K562 (cell line): ENCODE results near the gene TNFSF18. TPM values are rescaled to one million over a fixed set of nuclear protein-coding genes. Genes with fewer than 3 reads are reported as not detected.

Source experiments
- ATAC-seq: fragments of 200-7000 bp; cut with Tn5 transposase; 3 replicates; pipeline ENCODE4 v1.9.1; 2020; ENCODE audit warnings: moderate library complexity
- BruUV-seq: library from RNA; stranded (reverse); fragments of 400-500 nt; replicated peaks from 2 replicates; lab custom pipeline; 2021; lab: Mats Ljungman, UMichigan
- CTCF ChIA-PET: fragments of 300-600 bp; formaldehyde crosslinking; extraction: SDS; loops from one replicate; lab custom pipeline; 2021; ENCODE audit warnings: low intra/inter-chr PET ratio; lab: Yijun Ruan, JAX
- POLR2A ChIA-PET: fragments of 300-600, 350-650 bp; sonication (Branson Sonifier 250); formaldehyde crosslinking; extraction: SDS; loops from one replicate; lab custom pipeline; 2021; ENCODE audit warnings: antibody characterized with exemption, inconsistent platforms; lab: Yijun Ruan, JAX
- DNase-seq, 4 experiments: peaks; one replicate each; pipeline versions ENCODE4 v3.0.0 to v3.0.0-alpha.2; 2011 to 2018; ENCODE audit warnings: low spot score in 3 of 4, mixed read lengths in 3 of 4; ENCODE audit errors: extremely low read depth in 1 of 4
- FAIRE-seq: peaks from 2 replicates; lab custom pipeline; 2011; peaks lifted over from hg19 to GRCh38; lab: Jason Lieb, UNC
- H2AFZ ChIP-seq: 2 replicates; pipeline ENCODE4 v1.6.0; 2011; ENCODE audit warnings: low read depth, low read length, control low read depth, inconsistent platforms
- H3K27ac ChIP-seq: fragments of 200-600 bp; 3 replicates; pipeline ENCODE4 v1.8.0; 2011; ENCODE audit warnings: low read depth, mild to moderate bottlenecking, control low read depth, inconsistent platforms, low read length, moderate library complexity, mixed read lengths; ENCODE audit errors: extremely low read depth
- H3K27me3 ChIP-seq, 2 experiments: fragments of 300-600 bp in 1 of 2; 2 replicates in 1 of 2; 3 replicates in 1 of 2; pipeline versions ENCODE4 v1.6.0 to v1.8.0; 2011; ENCODE audit warnings: inconsistent platforms in 2 of 2, low read length in 2 of 2, mild to moderate bottlenecking in 1 of 2, mixed read lengths in 1 of 2, moderate library complexity in 1 of 2; ENCODE audit not compliant: control insufficient read depth in 2 of 2, insufficient read depth in 2 of 2
- H3K36me3 ChIP-seq: fragments of 300-600 bp; 3 replicates; pipeline ENCODE4 v1.8.0; 2011; ENCODE audit warnings: mild to moderate bottlenecking, low read length, inconsistent platforms; ENCODE audit not compliant: control insufficient read depth, insufficient read depth
- H3K4me1 ChIP-seq, 2 experiments: fragments of 200-600 bp in 1 of 2; replicated peaks in 1 of 2; 2 replicates in 1 of 2; 3 replicates in 1 of 2; pipeline versions ENCODE4 v1.5.1 to v1.8.0; 2011; ENCODE audit warnings: inconsistent platforms in 2 of 2, low read length in 2 of 2, mild to moderate bottlenecking in 1 of 2, mixed read lengths in 1 of 2, moderate library complexity in 1 of 2; ENCODE audit not compliant: control insufficient read depth in 2 of 2, insufficient read depth in 2 of 2
- H3K4me2 ChIP-seq: 2 replicates; pipeline ENCODE4 v1.6.1; 2011; ENCODE audit warnings: low read length, control low read depth, inconsistent platforms, mixed read lengths; ENCODE audit not compliant: insufficient read depth
- H3K4me3 ChIP-seq: fragments of 200-600 bp; sonication (generic), shearing (Covaris generic); 2 replicates; pipeline ENCODE4 v1.5.1; 2016; ENCODE audit warnings: control low read depth, inconsistent platforms
- H3K79me2 ChIP-seq: fragments of 200-600 bp; 3 replicates; pipeline ENCODE4 v1.8.0; 2011; ENCODE audit warnings: low read length, inconsistent platforms; ENCODE audit not compliant: control insufficient read depth, insufficient read depth
- H3K9ac ChIP-seq, 2 experiments: 2 replicates each; pipeline versions ENCODE4 v1.6.0 to v1.6.1; 2011; ENCODE audit warnings: low read depth in 2 of 2, low read length in 2 of 2, control low read depth in 1 of 2, inconsistent platforms in 1 of 2, mild to moderate bottlenecking in 1 of 2, mixed read lengths in 1 of 2; ENCODE audit not compliant: insufficient read depth in 1 of 2
- H3K9me1 ChIP-seq: one replicate; pipeline ENCODE4 v1.6.0; 2011; ENCODE audit warnings: inconsistent platforms, mild to moderate bottlenecking, low read length, moderate library complexity; ENCODE audit not compliant: control insufficient read depth, insufficient read depth
- H3K9me3 ChIP-seq: replicated peaks from 2 replicates; pipeline ENCODE4 v1.5.1; 2011; ENCODE audit warnings: low read depth, low read length, inconsistent platforms; ENCODE audit not compliant: control insufficient read depth, insufficient read depth
- H4K20me1 ChIP-seq: replicated peaks from 2 replicates; pipeline ENCODE4 v1.6.1; 2011; ENCODE audit warnings: low read length, inconsistent platforms, mixed read lengths; ENCODE audit not compliant: control insufficient read depth, insufficient read depth
- ARID3A ChIP-seq: IDR thresholded peaks from 2 replicates; pipeline ENCODE4 v1.6.1; 2012; ENCODE audit warnings: low read depth, low read length, improper control_type of control experiment, borderline replicate concordance
- BCL6 ChIP-seq: fragments of 250-450 bp; sonication (Bioruptor Pico); IDR thresholded peaks from 2 replicates; pipeline ENCODE4 v1.4.0; 2020
- CBFB ChIP-seq: sonication (generic); formaldehyde crosslinking; IDR thresholded peaks from 2 replicates; pipeline ENCODE4 v1.4.0; 2020; ENCODE audit warnings: mild to moderate bottlenecking, missing genetic modification reagents
- CEBPG ChIP-seq, 3 experiments: fragments of 200-800 bp in 1 of 3; sonication (Bioruptor generic) in 1 of 3; sonication (generic) in 1 of 3; formaldehyde crosslinking in 1 of 3; IDR thresholded peaks in 2 of 3; conservative IDR thresholded peaks in 1 of 3; 2 replicates each; pipeline versions ENCODE4 v1.6.1 to v1.8.0; 2016 to 2022; ENCODE audit warnings: missing compliant biosample characterization in 2 of 3, missing genetic modification characterization in 2 of 3, mild to moderate bottlenecking in 1 of 3, missing genetic modification reagents in 1 of 3
- DIDO1 ChIP-seq: fragments of 450-650 bp; IDR thresholded peaks from 2 replicates; pipeline ENCODE4 v1.6.1; 2016; ENCODE audit warnings: low read depth, missing biosample characterization, missing genetic modification characterization
- DLX4 ChIP-seq: fragments of 250-450 bp; sonication (Bioruptor Pico); IDR thresholded peaks from 2 replicates; pipeline ENCODE4 v1.6.1; 2021; ENCODE audit warnings: mild to moderate bottlenecking
- DNMT1 ChIP-seq: fragments of 450-650 bp; IDR thresholded peaks from 2 replicates; pipeline ENCODE4 v1.6.1; 2016; ENCODE audit warnings: antibody characterized with exemption, mild to moderate bottlenecking
- MLX ChIP-seq, 2 experiments: fragments of 450-650 bp in 1 of 2; sonication (generic) in 1 of 2; formaldehyde crosslinking; conservative IDR thresholded peaks; 2 replicates each; pipeline versions ENCODE4 v1.4.0 to v1.8.1; 2020 to 2022; ENCODE audit warnings: mild to moderate bottlenecking in 1 of 2, missing genetic modification reagents in 1 of 2
- NCOR1 ChIP-seq: fragments of 450-650 bp; IDR thresholded peaks from 2 replicates; pipeline ENCODE4 v1.6.1; 2016; ENCODE audit warnings: mild to moderate bottlenecking, moderate library complexity
- NR3C1 ChIP-seq: sonication (generic); formaldehyde crosslinking; IDR thresholded peaks from 2 replicates; pipeline ENCODE4 v1.8.1; 2022; ENCODE audit warnings: missing genetic modification reagents
- ZNF23 ChIP-seq: fragments of 250-450 bp; sonication (Bioruptor Pico); IDR thresholded peaks from 2 replicates; pipeline ENCODE4 v1.4.0; 2020; ENCODE audit warnings: mild to moderate bottlenecking
- ZNF551 ChIP-seq: fragments of 250-450 bp; sonication (Bioruptor Pico); IDR thresholded peaks from 2 replicates; pipeline ENCODE4 v1.5.0; 2021; ENCODE audit warnings: mild to moderate bottlenecking, moderate library complexity
- ZNF707 ChIP-seq: fragments of 250-450 bp; sonication (Bioruptor Pico); conservative IDR thresholded peaks from 2 replicates; pipeline ENCODE4 v1.8.0; 2022; ENCODE audit warnings: inconsistent platforms, mild to moderate bottlenecking, moderate library complexity
- ZNF778 ChIP-seq: fragments of 450-650 bp; formaldehyde crosslinking; IDR thresholded peaks from 2 replicates; pipeline ENCODE4 v1.4.0; 2020; ENCODE audit warnings: mild to moderate bottlenecking, moderate library complexity
- WGBS: fragments of 100-300 bp; shearing (Covaris generic); methylation state at CpG from one replicate; pipeline ENCODE4 v1.1.6; 2016; ENCODE audit warnings: low coverage, mixed read lengths; ENCODE audit not compliant: insufficient coverage; ENCODE audit errors: missing lambda C conversion rate; 5-methylcytosine and 5-hydroxymethylcytosine counted together
- in situ Hi-C: fragments of 300-500 bp; cut with MboI; formaldehyde crosslinking; loops from 4 replicates; pipeline ENCODE4 v1.15.0; 2018; ENCODE audit warnings: inconsistent platforms, mixed read lengths
- intact Hi-C: fragments of 100-400 bp; cut with micrococcal nuclease; formaldehyde crosslinking; loops from 2 replicates; pipeline ENCODE4 v1.14.2; 2022
- polyA plus RNA-seq, 8 experiments: library from polyadenylated mRNA; depleted of rRNA in 4 of 8; stranded (reverse) in 5 of 8; unstranded in 3 of 8; fragments of >200 nt; fragmentation: Nextera tagmentation in 2 of 8; fragmentation: Illumina TruSeq in 1 of 8; extraction: Ambion mirVana in 2 of 8; extraction: Trizol in 1 of 8; gene quantifications; 2 replicates each; pipeline versions ENCODE4 v1.2.1 to v1.2.3, GENCODE V29; 2011 to 2014; ENCODE audit warnings: inconsistent platforms in 1 of 8, missing spikeins in 1 of 8
- total RNA-seq, 7 experiments: library from RNA; depleted of rRNA in 6 of 7; stranded (reverse); fragments of >200 nt in 6 of 7; fragmentation: Illumina TruSeq in 2 of 7; extraction: Trizol in 2 of 7; gene quantifications; 2 replicates each; pipeline versions ENCODE4 v1.2.1 to v1.2.3, GENCODE V29; 2011 to 2021; ENCODE audit warnings: low replicate concordance in 1 of 7

Gene TNFSF18
- total and polyA plus RNA-seq, 9 of the 15 experiments (the other 6 are each of a cell fraction or from before 2014, with no cell fraction given) = not detected

- Histone ChIP-seq H3K9me1 (no peaks in the 10 kb centered on the region), H3K27ac (no peak overlapping the region), H2AFZ (no peak overlapping the region), H3K9ac (no peak overlapping the region), H3K36me3 (no peaks in the 10 kb centered on the region), H4K20me1 (no peaks in the 10 kb centered on the region), H3K79me2 (no peaks in the 10 kb centered on the region), H3K4me2 (no peak overlapping the region), H3K9me3 (no peaks in the 10 kb centered on the region), H3K4me1 (no peaks in the 10 kb centered on the region), H3K27me3 (no peaks in the 10 kb centered on the region), H3K4me3 (no peak overlapping the region)
- in situ Hi-C loops (no loop called here), intact Hi-C loops (no loop called here)
- ATAC-seq (no peak), DNase-seq (no peak), FAIRE-seq (no peak)
- WGBS = 0% methylated on average over 1 of the region's 1 CpG
- ChIA-PET POLR2A (no interaction called here), CTCF (no interaction called here)
- BruUV-seq = no TSS peak
- no peak for TF ChIP-seq ZNF551 (CRISPR knock-in tag)
- TF ChIP-seq MLX (CRISPR knock-in tag; conservative IDR thresholded peaks at IDR 0.05) = no peak
- TF ChIP-seq DIDO1 (tag) = no peak
- no peak for TF ChIP-seq ZNF707
- no peak for TF ChIP-seq NR3C1 (CRISPR knock-in tag)
- no peak for TF ChIP-seq ARID3A
- no peak for TF ChIP-seq DLX4
- no peak for TF ChIP-seq NCOR1
- TF ChIP-seq ZNF23 (CRISPR knock-in tag) = no peak
- no peak for TF ChIP-seq CBFB
- TF ChIP-seq BCL6 (CRISPR knock-in tag) = no peak
- TF ChIP-seq DNMT1 = no peak
- TF ChIP-seq ZNF778 (CRISPR knock-in tag) = no peak
- TF ChIP-seq CEBPG (CRISPR knock-in tag; IDR thresholded peaks at IDR 0.05) = no peak
- TF ChIP-seq CEBPG (tag; conservative IDR thresholded peaks at IDR 0.05 in 1 of 2, IDR thresholded peaks at IDR 0.05 in 1 of 2) = no peak
Observed at GRCh38 chr1:173009597-173009996, 41.1 kb downstream of the TNFSF18 start.
